Superior temporal gyrus (tissue), 1 donor: ENCODE measurements around the gene MTRF1.
"Not testable (repeated sequence)": the region's sequence is repeated elsewhere in the genome, so short reads cannot be mapped to it uniquely, and the experiment has no call there.

Source experiments
- DNase-seq: peaks from one replicate; pipeline ENCODE4 v3.0.0-alpha.2; 2016; ENCODE audit errors: extremely low spot score

Gene MTRF1

GRCh38 chr13:41279156-41279555 is 15.8 kb upstream of the MTRF1 start:
- not testable (repeated sequence) for DNase-seq

DNA sequence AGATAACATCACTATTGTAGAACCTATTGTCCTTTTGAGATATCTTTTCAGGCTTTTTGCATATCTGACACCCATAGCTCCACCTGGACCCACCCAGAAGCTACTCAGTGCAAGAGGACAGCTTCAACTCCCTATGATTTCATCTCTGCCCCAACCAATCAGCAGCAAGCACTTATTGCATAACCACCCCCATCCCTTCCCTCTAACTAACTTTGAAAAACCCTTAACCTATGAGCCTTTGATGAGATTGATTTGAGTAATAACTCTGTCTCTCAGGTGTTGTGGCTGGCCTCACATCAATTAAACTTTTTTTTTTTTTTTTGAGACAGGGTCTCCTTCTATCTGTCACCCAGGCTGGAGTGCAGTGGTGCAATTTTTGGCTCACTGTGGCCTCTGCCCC is 13.4 kb upstream of the MTRF1 start:
- no peak for DNase-seq

DNA sequence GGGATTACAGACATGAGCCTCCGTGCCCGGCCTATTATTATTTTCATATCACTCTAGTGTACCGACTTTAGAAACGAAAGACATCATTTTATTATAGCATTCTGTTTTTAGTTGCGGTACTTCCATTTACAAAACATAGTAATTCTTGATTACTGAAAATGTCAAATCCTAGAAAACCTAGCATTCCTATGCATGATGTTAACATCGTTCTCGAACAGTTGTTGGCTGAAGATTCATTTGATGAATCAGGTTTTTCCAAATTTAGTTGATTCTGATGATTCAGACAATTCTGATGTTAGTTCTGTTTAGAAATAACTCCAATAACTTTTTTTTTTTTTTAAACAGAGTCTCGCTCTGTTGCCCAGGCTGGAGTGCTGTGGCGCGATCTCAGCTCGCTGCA is 11.5 kb upstream of the MTRF1 start:
- DNase-seq: peak; percentile 16

DNA sequence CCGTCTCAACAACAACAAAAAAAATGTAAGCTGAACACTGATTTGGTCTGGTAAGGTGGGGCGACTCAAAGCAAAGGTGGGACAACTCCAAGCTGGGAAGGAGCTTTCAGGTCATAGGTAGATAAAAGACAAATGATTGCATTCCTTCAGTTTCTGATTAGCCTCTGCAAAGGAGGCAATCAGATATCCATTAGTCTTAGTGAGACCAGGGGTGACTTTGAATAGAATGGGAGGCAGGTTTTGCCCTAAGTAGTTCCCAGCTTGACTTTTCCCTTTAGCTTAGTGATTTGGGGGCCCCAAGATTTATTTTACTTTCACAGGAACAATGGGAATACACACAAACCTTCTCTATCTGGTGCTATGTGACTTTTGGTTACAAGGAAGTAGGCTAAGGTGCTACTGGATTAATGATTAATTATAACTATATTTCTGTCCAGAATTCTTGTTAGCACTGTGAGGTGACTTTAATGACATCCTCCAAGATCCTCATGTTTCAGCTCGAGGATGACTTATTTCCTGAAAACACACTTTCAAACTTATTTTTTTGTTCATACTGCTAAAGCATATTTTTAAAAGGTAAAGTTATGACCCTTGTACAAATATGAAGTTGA is 10.6 kb upstream of the MTRF1 start:
- no peak for DNase-seq

DNA sequence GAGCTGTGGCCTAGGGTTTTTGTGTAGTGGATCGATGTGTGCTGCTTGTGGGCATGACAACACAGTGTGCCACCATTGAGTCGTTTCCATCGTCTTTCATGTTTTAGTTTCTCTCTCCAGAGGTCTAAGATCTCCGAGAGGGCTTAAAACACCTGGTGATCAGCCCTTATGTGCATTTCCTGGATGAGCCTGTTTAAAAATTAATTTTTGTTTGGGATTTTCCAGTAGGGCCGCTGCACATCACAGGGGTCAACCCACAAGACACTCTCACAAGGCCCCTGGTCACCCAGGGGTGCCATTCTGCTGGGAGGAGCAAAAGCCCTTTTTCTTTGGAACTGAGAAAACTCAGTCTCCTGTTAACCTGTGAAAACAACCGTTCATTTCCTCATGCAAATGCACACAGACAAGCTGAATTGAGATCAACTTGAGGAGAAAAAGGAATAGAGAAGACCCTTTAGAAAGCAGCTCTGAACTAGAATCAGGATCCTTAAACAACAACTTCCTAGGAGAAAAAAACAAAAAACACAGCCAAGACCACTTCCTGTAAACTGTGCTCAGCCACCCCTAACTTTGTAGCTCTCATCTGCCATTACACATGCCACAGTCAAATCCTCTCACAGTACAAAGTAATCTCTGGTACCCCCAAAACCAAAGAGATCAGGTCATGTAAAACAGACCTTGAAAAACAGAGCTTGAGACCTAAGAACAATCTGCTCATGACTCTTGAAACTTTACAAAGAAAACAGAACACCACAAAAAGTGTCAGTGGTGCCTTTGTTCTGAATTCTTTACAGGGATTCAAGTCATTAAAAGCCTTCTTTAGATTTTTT is 8.3 kb upstream of the MTRF1 start:
- no peak for DNase-seq

DNA sequence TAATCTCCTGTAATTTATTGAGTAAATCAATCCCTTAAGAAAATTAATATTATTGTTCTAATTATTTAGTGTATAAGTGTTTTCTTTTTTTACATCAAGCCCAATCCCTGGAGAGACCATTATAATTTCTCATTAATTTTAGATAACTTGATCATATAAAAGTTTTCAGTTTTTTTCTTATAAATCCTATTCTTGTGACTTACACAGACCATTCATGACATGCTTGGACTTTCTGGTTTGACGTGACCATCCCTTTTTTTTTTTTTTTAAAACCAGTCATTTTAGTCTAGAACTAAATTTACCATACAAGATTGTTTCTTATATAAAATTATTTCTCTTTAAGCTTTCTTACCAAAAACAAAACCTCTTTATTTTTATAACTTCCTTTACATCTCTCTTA is 5.4 kb upstream of the MTRF1 start:
- no peak for DNase-seq

DNA sequence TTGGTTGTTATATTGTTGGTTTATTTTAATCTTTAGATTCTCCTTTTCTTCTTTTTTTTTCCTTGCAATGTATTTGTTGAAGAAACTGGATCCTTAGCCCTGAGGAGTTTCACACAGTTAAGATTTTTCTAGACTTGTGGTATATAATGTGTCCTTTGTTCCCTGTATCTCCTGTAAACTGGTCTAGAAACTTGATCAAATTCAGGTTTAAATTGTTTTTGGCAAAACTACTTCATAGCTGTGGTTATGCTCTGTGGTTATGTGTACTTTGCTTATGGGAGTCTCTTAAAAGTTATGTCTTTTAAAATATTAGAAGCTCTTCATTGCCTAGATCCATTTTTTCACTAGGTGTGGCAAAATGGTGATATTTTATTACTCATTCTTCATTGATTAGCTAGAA is 3.7 kb upstream of the MTRF1 start:
- DNase-seq: no peak

GRCh38 chr13:41259875-41260501 is 3.4 kb downstream of the MTRF1 start:
- DNase-seq: no peak

DNA sequence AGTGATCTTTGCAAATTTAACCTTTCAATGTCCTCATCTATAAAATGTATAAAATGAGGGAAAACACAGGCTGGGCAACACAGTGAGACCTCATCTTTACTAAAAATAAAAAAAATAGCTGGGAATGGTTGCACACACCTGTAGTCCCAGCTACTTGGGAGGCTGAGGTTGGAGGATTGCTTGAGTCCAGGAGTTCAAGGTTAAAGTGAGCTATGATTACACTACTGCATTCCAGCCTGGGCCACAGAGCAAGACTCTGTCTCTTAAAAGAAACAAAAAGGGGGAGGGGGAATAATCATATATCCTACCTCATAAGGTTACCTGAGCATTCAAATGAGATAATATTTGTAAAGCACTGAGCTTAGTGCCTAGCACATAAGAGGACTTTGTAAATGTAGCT is 5.8 kb downstream of the MTRF1 start:
- no peak for DNase-seq

DNA sequence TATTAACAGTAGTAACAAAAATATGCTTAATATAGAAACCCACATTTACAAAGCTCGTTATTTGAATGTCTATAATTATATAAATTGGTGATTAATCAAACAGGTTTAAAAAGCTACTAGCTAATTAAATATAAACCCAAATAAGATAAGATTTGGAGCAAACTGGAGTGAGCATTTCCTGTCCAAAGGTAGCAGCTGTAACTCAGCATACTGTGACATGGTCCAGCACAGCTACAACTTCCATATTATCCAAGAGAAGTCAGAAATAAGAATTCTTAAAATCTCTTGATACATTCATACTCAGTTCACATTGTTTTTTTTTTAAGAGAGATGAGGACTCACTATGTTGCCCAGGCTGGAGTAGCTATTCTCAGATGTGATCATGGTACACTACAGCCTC is 8.5 kb downstream of the MTRF1 start:
- DNase-seq: no peak

GRCh38 chr13:41250993-41251392 is 12.4 kb downstream of the MTRF1 start:
- no peak for DNase-seq

- no peak for DNase-seq
Observed at GRCh38 chr13:41246969-41247680, 16.3 kb downstream of the MTRF1 start.

- no peak for DNase-seq
Observed at GRCh38 chr13:41244556-41244955, 18.8 kb downstream of the MTRF1 start.

GRCh38 chr13:41241626-41242025 is 21.8 kb downstream of the MTRF1 start:
- DNase-seq: no peak

GRCh38 chr13:41236369-41236768 is 27.0 kb downstream of the MTRF1 start:
- DNase-seq: no peak

GRCh38 chr13:41232578-41233480 is 30.5 kb downstream of the MTRF1 start:
- no peak for DNase-seq

GRCh38 chr13:41231786-41232185 is 31.6 kb downstream of the MTRF1 start:
- no peak for DNase-seq

- no peak for DNase-seq
Observed at GRCh38 chr13:41231025-41231677, 32.2 kb downstream of the MTRF1 start.

GRCh38 chr13:41229356-41229755 is 34.0 kb downstream of the MTRF1 start:
- no peak for DNase-seq
